ENCODE data around the gene CLEC18C. TPM values are rescaled to one million over a fixed set of nuclear protein-coding genes. Genes with fewer than 3 reads are reported as not detected.
"Not testable (repeated sequence)": the region's sequence is repeated elsewhere in the genome, so short reads cannot be mapped to it uniquely, and the experiment has no call there.

CLEC18C gene
- total RNA-seq, 6 donors from 2014 or later: 0.44 to 0.69 (median 0.54) TPM; not detected in 3

GRCh38 chr16:70160388-70160787 is 13.2 kb upstream of the CLEC18C start:
- no peaks in the 10 kb centered on the region for H3K4me1 ChIP-seq
- H3K4me3 ChIP-seq: no peak overlapping the region
- TF ChIP-seq CTCF (IDR thresholded peaks at IDR 0.05) (no peak), POLR2AphosphoS5 (IDR thresholded peaks at IDR 0.05) (no peak), EP300 (IDR thresholded peaks at IDR 0.05) (no peak), POLR2A (IDR thresholded peaks at IDR 0.05) (no peak)
- H3K36me3 ChIP-seq: peaks cover 45 to 76% (median 66%) of the 10 kb centered on the region in 4 donors
- H3K27ac ChIP-seq: no peak overlapping the region
- no peaks in the 10 kb centered on the region for H3K9me3 ChIP-seq
- ATAC-seq (ENCODE audit: low FRiP score in 2 of 2) (no peak), DNase-seq (no peak)
- WGBS, 2 donors: 93 to 94% methylated on average over 6 of the region's 6 CpGs
- H3K27me3 ChIP-seq: no peaks in the 10 kb centered on the region

GRCh38 chr16:70160821-70161220 is 12.8 kb upstream of the CLEC18C start:
- Histone ChIP-seq H3K4me3 (no peak overlapping the region), H3K27me3 (no peaks in the 10 kb centered on the region), H3K4me1 (no peaks in the 10 kb centered on the region), H3K9me3 (no peaks in the 10 kb centered on the region), H3K36me3 (peaks cover 45 to 71% (median 62%) of the 10 kb centered on the region in 4 donors), H3K27ac (no peak overlapping the region)
- 97% methylated on average over 6 of the region's 6 CpGs for WGBS, 2 donors
- TF ChIP-seq EP300 (IDR thresholded peaks at IDR 0.05) (no peak), POLR2AphosphoS5 (IDR thresholded peaks at IDR 0.05) (no peak), CTCF (IDR thresholded peaks at IDR 0.05) (no peak), POLR2A (IDR thresholded peaks at IDR 0.05) (no peak)
- no peak for DNase-seq
- ATAC-seq (ENCODE audit: low FRiP score in 2 of 2): no peak

GRCh38 chr16:70161350-70161749 is 12.2 kb upstream of the CLEC18C start:
- Histone ChIP-seq H3K27ac (no peak overlapping the region), H3K27me3 (no peaks in the 10 kb centered on the region), H3K36me3 (peaks cover 39 to 66% (median 57%) of the 10 kb centered on the region in 4 donors), H3K9me3 (no peaks in the 10 kb centered on the region), H3K4me3 (no peak overlapping the region), H3K4me1 (no peaks in the 10 kb centered on the region)
- ATAC-seq (ENCODE audit: low FRiP score in 2 of 2) (no peak), DNase-seq (no peak)
- WGBS, 2 donors: 91% methylated on average over 6 of the region's 6 CpGs
- TF ChIP-seq EP300 (IDR thresholded peaks at IDR 0.05) (no peak), POLR2AphosphoS5 (IDR thresholded peaks at IDR 0.05) (no peak), CTCF (IDR thresholded peaks at IDR 0.05) (no peak), POLR2A (IDR thresholded peaks at IDR 0.05) (no peak)

- no peaks in the 10 kb centered on the region for H3K9me3 ChIP-seq
- DNase-seq: no peak
- no peak for TF ChIP-seq EP300 (IDR thresholded peaks at IDR 0.05)
- TF ChIP-seq CTCF (IDR thresholded peaks at IDR 0.05): no peak
- no peak for TF ChIP-seq POLR2A (IDR thresholded peaks at IDR 0.05)
- no peak for TF ChIP-seq POLR2AphosphoS5 (IDR thresholded peaks at IDR 0.05)
- H3K4me3 ChIP-seq: no peak overlapping the region
- H3K4me1 ChIP-seq: no peaks in the 10 kb centered on the region
- H3K27ac ChIP-seq: no peak overlapping the region
- 68 to 70% methylated on average over 7 of the region's 7 CpGs for WGBS, 2 donors
- ATAC-seq (ENCODE audit: low FRiP score in 2 of 2): no peak
- H3K27me3 ChIP-seq: no peaks in the 10 kb centered on the region
- peaks cover 33 to 59% (median 50%) of the 10 kb centered on the region in 4 donors for H3K36me3 ChIP-seq
Measured at GRCh38 chr16:70162041-70162451, 11.5 kb upstream of the CLEC18C start.

- no peak for TF ChIP-seq EP300 (IDR thresholded peaks at IDR 0.05)
- TF ChIP-seq CTCF (IDR thresholded peaks at IDR 0.05): no peak
- TF ChIP-seq POLR2A (IDR thresholded peaks at IDR 0.05): no peak
- H3K27me3 ChIP-seq: no peaks in the 10 kb centered on the region
- H3K4me1 ChIP-seq: no peaks in the 10 kb centered on the region
- H3K9me3 ChIP-seq: no peaks in the 10 kb centered on the region
- no peak overlapping the region for H3K4me3 ChIP-seq
- H3K27ac ChIP-seq: no peak overlapping the region
- WGBS, 2 donors: 85 to 90% methylated on average over 10 of the region's 10 CpGs
- DNase-seq: peak in 1 of 2 donors; percentile 70
- H3K36me3 ChIP-seq: peaks cover 18 to 44% (median 35%) of the 10 kb centered on the region in 4 donors
- peak in 1 of 2 donors; percentile 1 for ATAC-seq (ENCODE audit: low FRiP score in 2 of 2)
Measured at GRCh38 chr16:70163596-70163995, 10.0 kb upstream of the CLEC18C start.

- no CpG with 5 or more reads among the region's 10 CpGs for WGBS, 2 donors
Measured at GRCh38 chr16:70166688-70167087, 6.9 kb upstream of the CLEC18C start.

GRCh38 chr16:70173916-70174315 is 329 bp downstream of the CLEC18C start:
- WGBS, 2 donors: no CpG with 5 or more reads among the region's 15 CpGs
- H3K36me3 ChIP-seq, H3K4me3 ChIP-seq, H3K4me1 ChIP-seq, H3K27me3 ChIP-seq, H3K27ac ChIP-seq, H3K9me3 ChIP-seq, DNase-seq: not testable (repeated sequence)
- peak; percentile 13 to 32 for ATAC-seq (ENCODE audit: low FRiP score in 2 of 2)

More at GRCh38 chr16:70166688-70167087, 6.9 kb upstream of the CLEC18C start:
- H3K4me3 ChIP-seq; DNase-seq; H3K27me3 ChIP-seq; H3K27ac ChIP-seq; H3K4me1 ChIP-seq; ATAC-seq (ENCODE audit: low FRiP score in 2 of 2); H3K9me3 ChIP-seq: not testable (repeated sequence)
- H3K36me3 ChIP-seq: peaks cover 0 to 13% (median 9%) of the 10 kb centered on the region in 4 donors

Data from upper lobe of left lung (tissue), 6 donors.